Measurements from ENCODE around the gene TAF6L.

- TF ChIP-seq POLR2A (IDR thresholded peaks at IDR 0.05; ENCODE audit: low read depth, low read length): peak; percentile 97
- peak; percentile 98 for TF ChIP-seq POLR2AphosphoS5 (IDR thresholded peaks at IDR 0.05; ENCODE audit: low read depth, low read length)
- peak; percentile 75 for TF ChIP-seq TAF1 (IDR thresholded peaks at IDR 0.05; ENCODE audit: borderline replicate concordance, low read depth, low read length)
Measured at GRCh38 chr11:62791501-62792201, 20.5 kb downstream of the TAF6L start, which contains the start of gene TMEM223.

All from GM12892 (cell line).